CD4-positive, alpha-beta T cell (primary cell): Measurements from ENCODE around the gene KLB. TPM values are rescaled to one million over a fixed set of nuclear protein-coding genes. Genes with fewer than 3 reads are reported as not detected.

Experiments
- ATAC-seq: fragments of 200-7000 bp; cut with Tn5 transposase; one replicate; pipeline ENCODE4 v1.10.0; 2022; ENCODE audit warnings: mild to moderate bottlenecking; ENCODE audit not compliant: poor library complexity
- CTCF ChIA-PET: fragments of 350-600 bp; sonication (Branson Sonifier 250); formaldehyde crosslinking; loops from one replicate; lab custom pipeline; 2021; ENCODE audit warnings: antibody characterized with exemption, inconsistent platforms; lab: Charles Lee
- POLR2A ChIA-PET: fragments of 350-600 bp; sonication (Branson Sonifier 250); formaldehyde crosslinking; loops from one replicate; lab custom pipeline; 2021; ENCODE audit warnings: antibody characterized with exemption, inconsistent platforms; lab: Charles Lee
- DNase-seq, 14 experiments: peaks; one replicate each; pipeline ENCODE4 v3.0.0-alpha.2; 2013 to 2020; ENCODE audit warnings: mixed read lengths in 2 of 14
- H3K27ac ChIP-seq, 2 donors: one replicate each; pipeline versions ENCODE4 v1.5.1 to v1.7.0; 2013; ENCODE audit warnings: low read length in 2 of 2, low read depth in 1 of 2, mild to moderate bottlenecking in 1 of 2
- H3K27me3 ChIP-seq, 2 experiments: 1 replicate in 1 of 2; 2 replicates in 1 of 2; pipeline versions ENCODE4 v1.6.1 to v1.7.0; 2013; ENCODE audit warnings: low read length in 2 of 2, control low read depth in 1 of 2, mild to moderate bottlenecking in 1 of 2, moderate library complexity in 1 of 2; ENCODE audit not compliant: insufficient read depth in 2 of 2, control insufficient read depth in 1 of 2
- H3K36me3 ChIP-seq: one replicate; pipeline ENCODE4 v1.6.1; 2013; ENCODE audit warnings: low read length, control low read depth; ENCODE audit not compliant: insufficient read depth
- H3K4me1 ChIP-seq: one replicate; pipeline ENCODE4 v1.6.1; 2013; ENCODE audit warnings: low read length, control low read depth; ENCODE audit not compliant: insufficient read depth
- H3K4me3 ChIP-seq: one replicate; pipeline ENCODE4 v1.5.1; 2013; ENCODE audit warnings: mild to moderate bottlenecking, low read length, moderate library complexity
- H3K9me3 ChIP-seq, 2 experiments: 1 replicate in 1 of 2; 2 replicates in 1 of 2; pipeline versions ENCODE4 v1.6.1 to v1.7.0; 2013; ENCODE audit warnings: low read length in 2 of 2, mild to moderate bottlenecking in 2 of 2, control low read depth in 1 of 2, moderate library complexity in 1 of 2; ENCODE audit not compliant: control insufficient read depth in 1 of 2, insufficient read depth in 1 of 2
- H3K27ac Mint-ChIP-seq: one replicate; pipeline ENCODE4 v1.8.0; 2020; ENCODE audit warnings: mixed read lengths
- H3K27me3 Mint-ChIP-seq: one replicate; pipeline ENCODE4 v1.8.0; 2021; ENCODE audit warnings: mixed read lengths
- H3K36me3 Mint-ChIP-seq: one replicate; pipeline ENCODE4 v1.8.0; 2021; ENCODE audit warnings: low read depth, mixed read lengths
- H3K4me1 Mint-ChIP-seq: one replicate; pipeline ENCODE4 v1.8.0; 2021; ENCODE audit warnings: low read depth, mixed read lengths
- H3K4me3 Mint-ChIP-seq: one replicate; pipeline ENCODE4 v1.8.0; 2020; ENCODE audit warnings: mild to moderate bottlenecking, mixed read lengths
- H3K9me3 Mint-ChIP-seq: one replicate; pipeline ENCODE4 v1.8.0; 2020; ENCODE audit warnings: mixed read lengths
- intact Hi-C, 2 experiments: fragments of 100-400 bp; cut with DNase I in 1 of 2; cut with micrococcal nuclease in 1 of 2; formaldehyde crosslinking; loops; one replicate each; pipeline versions ENCODE4 v1.15.1 to v1.9.0; 2023 to 2025; cut with DNase I, micrococcal nuclease
- total RNA-seq, 174 experiments: library from RNA in 2 of 174; stranded (reverse) in 2 of 174; gene quantifications; one replicate each; pipeline ENCODE4 v1.2.3 and lab custom pipeline; 2021 to 2026
- TF ChIP-seq, protein P1 (sequence below): fragments of 200-600 bp; IDR thresholded peaks from one replicate; pipeline ENCODE4 v1.8.0; 2022; ENCODE audit warnings: antibody characterized with exemption, mild to moderate bottlenecking

Gene KLB
- total RNA-seq, 2 experiments from 2014 or later: not detected

DNA sequence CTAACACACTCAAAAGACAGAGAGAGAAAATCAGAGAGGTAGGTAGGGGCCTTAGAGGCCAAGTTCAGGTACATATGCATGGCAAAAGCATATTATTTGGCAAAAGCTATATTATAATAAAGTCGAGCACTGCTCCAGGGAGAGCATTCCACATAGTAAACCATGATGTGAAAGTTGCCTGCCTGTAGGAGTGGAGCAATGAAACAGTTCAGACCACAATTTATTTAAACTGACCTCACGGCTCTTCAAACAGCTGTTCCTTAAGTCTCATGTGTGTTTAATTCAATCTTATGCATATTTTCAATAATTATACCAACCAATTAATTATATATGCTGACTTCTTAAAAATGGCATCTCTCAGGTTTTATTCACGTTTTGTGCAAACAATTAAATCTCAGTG, 43.9 kb upstream of the KLB start:
- H3K27ac Mint-ChIP-seq: peak overlapping the region; percentile 37
- Histone ChIP-seq H3K4me3 (no peak overlapping the region), H3K4me1 (peaks cover 33% of the 10 kb centered on the region), H3K27me3 (no peaks in the 10 kb centered on the region), H3K27ac (no peak overlapping the region), H3K36me3 (peaks cover 5% of the 10 kb centered on the region), H3K9me3 (no peaks in the 10 kb centered on the region)
- ATAC-seq: no peak
- no peaks in the 10 kb centered on the region for H3K27me3 Mint-ChIP-seq
- H3K4me1 Mint-ChIP-seq: peaks cover 50% of the 10 kb centered on the region
- POLR2A ChIA-PET: interaction anchor here (1.6 kb wide), 1 partner anchor 9 kb away, joined by 5 read pairs; no protein-coding TSS in a partner anchor
- CTCF ChIA-PET: no interaction called here
- H3K9me3 Mint-ChIP-seq: no peaks in the 10 kb centered on the region
- H3K4me3 Mint-ChIP-seq: peak overlapping the region; percentile 36
- H3K36me3 Mint-ChIP-seq: peaks cover 33% of the 10 kb centered on the region
- intact Hi-C loops: loop anchor here in 1 of 2 experiments (10.0 kb wide), 1 partner anchor 162 kb away; the partner anchor contains the start of gene UGDH
- TF ChIP-seq, protein P1, sequence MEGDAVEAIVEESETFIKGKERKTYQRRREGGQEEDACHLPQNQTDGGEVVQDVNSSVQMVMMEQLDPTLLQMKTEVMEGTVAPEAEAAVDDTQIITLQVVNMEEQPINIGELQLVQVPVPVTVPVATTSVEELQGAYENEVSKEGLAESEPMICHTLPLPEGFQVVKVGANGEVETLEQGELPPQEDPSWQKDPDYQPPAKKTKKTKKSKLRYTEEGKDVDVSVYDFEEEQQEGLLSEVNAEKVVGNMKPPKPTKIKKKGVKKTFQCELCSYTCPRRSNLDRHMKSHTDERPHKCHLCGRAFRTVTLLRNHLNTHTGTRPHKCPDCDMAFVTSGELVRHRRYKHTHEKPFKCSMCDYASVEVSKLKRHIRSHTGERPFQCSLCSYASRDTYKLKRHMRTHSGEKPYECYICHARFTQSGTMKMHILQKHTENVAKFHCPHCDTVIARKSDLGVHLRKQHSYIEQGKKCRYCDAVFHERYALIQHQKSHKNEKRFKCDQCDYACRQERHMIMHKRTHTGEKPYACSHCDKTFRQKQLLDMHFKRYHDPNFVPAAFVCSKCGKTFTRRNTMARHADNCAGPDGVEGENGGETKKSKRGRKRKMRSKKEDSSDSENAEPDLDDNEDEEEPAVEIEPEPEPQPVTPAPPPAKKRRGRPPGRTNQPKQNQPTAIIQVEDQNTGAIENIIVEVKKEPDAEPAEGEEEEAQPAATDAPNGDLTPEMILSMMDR: no peak
- no peak for DNase-seq

DNA sequence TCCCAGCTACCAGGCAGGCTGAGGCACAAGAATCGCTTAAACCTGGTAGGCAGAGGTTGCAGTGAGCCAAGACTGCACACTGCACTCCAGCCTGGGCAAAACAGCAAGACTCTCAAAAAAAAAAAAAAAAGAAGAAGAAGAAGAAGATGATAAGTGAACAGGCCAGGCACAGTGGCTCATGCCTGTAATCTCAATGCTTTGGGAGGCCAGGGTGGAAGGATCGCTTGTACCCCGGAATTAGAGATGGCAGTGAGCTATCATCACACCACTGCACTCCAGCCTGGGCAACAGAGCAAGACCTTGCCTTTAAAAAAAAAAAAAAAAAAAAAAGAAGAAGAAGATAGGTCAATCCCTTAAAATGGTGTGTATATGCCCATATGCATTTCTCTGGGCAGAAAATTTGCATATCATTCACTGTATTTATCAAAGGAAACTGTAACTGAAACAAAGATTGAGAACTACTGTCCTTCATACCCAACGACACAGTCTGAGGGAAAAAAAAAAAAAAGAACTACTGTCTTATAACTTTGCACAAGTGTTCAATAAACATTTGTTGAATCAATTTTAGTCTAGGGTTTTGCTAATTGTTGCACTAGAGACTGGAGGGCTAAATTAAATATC, 42.8 kb upstream of the KLB start:
- Histone ChIP-seq H3K36me3 (peaks cover 5% of the 10 kb centered on the region), H3K27ac (no peak overlapping the region), H3K4me1 (peaks cover 31% of the 10 kb centered on the region), H3K9me3 (no peaks in the 10 kb centered on the region), H3K27me3 (no peaks in the 10 kb centered on the region), H3K4me3 (no peak overlapping the region)
- TF ChIP-seq, protein P1: no peak
- Mint-ChIP-seq H3K27me3 (no peaks in the 10 kb centered on the region), H3K27ac (peak overlapping the region; percentile 91), H3K36me3 (peaks cover 30% of the 10 kb centered on the region), H3K4me3 (peak overlapping the region; percentile 84), H3K4me1 (peaks cover 42% of the 10 kb centered on the region), H3K9me3 (no peaks in the 10 kb centered on the region)
- DNase-seq (no peak), ATAC-seq (no peak)
- CTCF ChIA-PET: interaction anchor here (0.6 kb wide), 1 partner anchor 47 kb away, joined by 3 read pairs; no protein-coding TSS in a partner anchor
- POLR2A ChIA-PET: interaction anchor here (1.1 to 3.7 kb wide), 3 partner anchors 10 to 94 kb away, joined by 4 to 54 read pairs (median 5); partner anchors contain the start of genes LIAS and RPL9
- intact Hi-C loops: loop anchor here in 1 of 2 experiments (10.0 kb wide), 1 partner anchor 161 kb away; the partner anchor contains the start of gene UGDH

DNA sequence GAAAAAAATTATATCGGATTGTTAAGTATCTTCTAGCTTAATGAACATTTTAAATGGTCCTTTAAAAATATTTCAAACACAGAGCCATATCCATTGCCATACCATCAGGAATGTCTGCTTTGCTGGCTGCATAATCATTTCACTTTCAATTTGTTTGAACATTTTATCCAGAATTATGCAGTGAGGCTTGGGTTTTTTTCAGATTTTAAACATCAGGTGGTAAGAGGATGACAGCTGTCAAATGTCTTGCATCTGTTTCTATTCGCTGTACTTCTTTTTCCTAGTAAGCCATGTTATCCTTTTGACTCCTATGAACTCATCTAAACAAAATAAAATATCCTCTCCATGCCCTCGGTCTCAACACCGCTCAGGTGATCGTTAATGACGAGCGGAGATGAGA, 41.4 kb upstream of the KLB start:
- H3K4me1 Mint-ChIP-seq: peaks cover 37% of the 10 kb centered on the region
- DNase-seq: peak in 2 of 14 experiments; percentile 14 to 26

More for the DNA sequence above, 41.4 kb upstream of the KLB start:
- CTCF ChIA-PET: interaction anchor here (0.6 to 2.1 kb wide), 5 partner anchors 12 to 607 kb away, joined by 3 to 9 read pairs (median 3); no protein-coding TSS in a partner anchor
- no peaks in the 10 kb centered on the region for H3K27me3 ChIP-seq
- Mint-ChIP-seq H3K36me3 (peaks cover 26% of the 10 kb centered on the region), H3K4me3 (peak overlapping the region; percentile 93), H3K9me3 (no peaks in the 10 kb centered on the region), H3K27ac (peak overlapping the region; percentile 91), H3K27me3 (no peaks in the 10 kb centered on the region)
- H3K36me3 ChIP-seq: peaks cover 5% of the 10 kb centered on the region
- no peak for ATAC-seq
- peak overlapping the region; percentile 98 for H3K4me3 ChIP-seq
- peak overlapping the region; percentile 49 to 81 for H3K27ac ChIP-seq
- H3K4me1 ChIP-seq: peaks cover 30% of the 10 kb centered on the region
- TF ChIP-seq, protein P1: no peak
- POLR2A ChIA-PET: interaction anchor here (0.9 to 3.7 kb wide), 7 partner anchors 8 to 1539 kb away, joined by 3 to 54 read pairs (median 5); partner anchors contain the start of genes LIAS, PGM2 and RPL9
- intact Hi-C loops: loop anchor here (5.0 to 10.0 kb wide), 4 partner anchors 92 to 332 kb away; partner anchors contain the start of genes LIAS (in 2 of the 2), RPL9 (in 2 of the 2), UBE2K (in 1 of the 2) and UGDH (in 1 of the 2)
- no peaks in the 10 kb centered on the region for H3K9me3 ChIP-seq
